GM13976 (cell line): ENCODE data around the gene HCFC1.

ENCODE experiments used
- DNase-seq: peaks from one replicate; pipeline ENCODE4 v3.0.0; 2012; ENCODE audit warnings: low spot score
- CTCF ChIP-seq: IDR thresholded peaks from 2 replicates; pipeline ENCODE4 v1.5.1; 2012; ENCODE audit warnings: borderline replicate concordance, mild to moderate bottlenecking; ENCODE audit not compliant: insufficient read depth; ENCODE audit errors: extremely low read depth, missing control alignments, control extremely low read depth
- in situ Hi-C: fragments of 300-500 bp; cut with MboI; formaldehyde crosslinking; loops from one replicate; pipeline ENCODE4 v1.12.0; 2022; ENCODE audit warnings: low sequenced_read_pairs, mixed read lengths, inconsistent platforms; ENCODE audit not compliant: unreplicated experiment

The HCFC1 gene

GRCh38 chrX:153908219-153908860 lies 63.3 kb downstream of the HCFC1 start:
- in situ Hi-C loops, result no loop called here
- no peak for TF ChIP-seq CTCF
- no peak for DNase-seq

GRCh38 chrX:153907456-153907855 lies 64.2 kb downstream of the HCFC1 start:
- in situ Hi-C loops, result no loop called here
- DNase-seq, result no peak
- TF ChIP-seq CTCF, result no peak

- DNase-seq, result no peak
- in situ Hi-C loops, result no loop called here
- no peak for TF ChIP-seq CTCF
These were observed 65.3 kb downstream of the HCFC1 start for GRCh38 chrX:153906126-153906917.

- in situ Hi-C loops, result no loop called here
- no peak for DNase-seq
- TF ChIP-seq CTCF, result no peak
These were observed 66.0 kb downstream of the HCFC1 start for GRCh38 chrX:153905481-153906095.

GRCh38 chrX:153903991-153904957 lies 67.3 kb downstream of the HCFC1 start, which contains the start of gene AVPR2:
AVPR2 (plus strand) TSS chrX:153904673; CDS start chrX:153905146, 473 bp downstream.
- in situ Hi-C loops, result no loop called here
- no peak for DNase-seq
- TF ChIP-seq CTCF, result no peak
